Right ventricle myocardium superior (tissue), 1 donor: ENCODE results near the gene STX16. TPM values are rescaled to one million over a fixed set of nuclear protein-coding genes. Genes with fewer than 3 reads are reported as not detected.
A peak's percentile ranks its signal among the peaks of the same experiment; 100 is the strongest.

Source experiments
- ATAC-seq: fragments of 200-7000 bp; cut with Tn5 transposase; one replicate; pipeline ENCODE4 v1.9.1; 2020; ENCODE audit warnings: mild to moderate bottlenecking; ENCODE audit not compliant: poor library complexity
- DNase-seq: peaks from one replicate; pipeline ENCODE4 v3.0.0-alpha.2; 2020
- intact Hi-C: fragments of 100-400 bp; cut with DNase I; formaldehyde crosslinking; loops from one replicate; pipeline ENCODE4 v1.11.2; 2022
- total RNA-seq: library from RNA; stranded (reverse); fragmentation: NEBNext Ultra II Directional; extraction: Animal tissue kit (Norgen Biotek cat#: 25700); gene quantifications from one replicate; pipeline ENCODE4 v1.2.1, GENCODE V29; 2021
- donor health status: DM: no; HTN: yes; CAD: no; lungs with severe emphysema.

The STX16 gene
- total RNA-seq, 1 donor from 2014 or later = 21.8 TPM

DNA sequence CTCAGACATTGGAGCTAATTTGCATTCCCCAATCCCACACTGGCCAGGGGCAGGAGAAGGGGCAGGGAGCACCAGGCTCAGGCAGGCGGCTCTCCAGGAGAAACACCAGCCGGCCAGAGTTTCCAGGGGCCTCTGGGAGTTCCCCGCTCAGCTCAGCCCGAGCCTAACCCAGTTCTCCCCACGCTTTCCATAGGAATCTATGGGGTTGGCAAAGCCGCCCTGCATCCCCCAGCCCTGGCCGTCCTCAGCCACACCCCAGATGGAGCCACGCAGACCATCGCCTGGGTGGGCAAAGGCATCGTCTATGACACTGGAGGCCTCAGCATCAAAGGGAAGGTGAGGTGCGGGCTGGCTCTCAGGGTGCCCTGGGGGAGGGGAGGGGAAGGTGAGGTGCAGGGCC is 49.7 kb downstream of the STX16 start:
- ATAC-seq (no peak), DNase-seq (peak; percentile 45)
- intact Hi-C loops = no loop called here

- ATAC-seq = no peak
- peak; percentile 30 for DNase-seq
- intact Hi-C loops = no loop called here
Observed at GRCh38 chr20:58701431-58702160, 50.5 kb downstream of the STX16 start.

DNA sequence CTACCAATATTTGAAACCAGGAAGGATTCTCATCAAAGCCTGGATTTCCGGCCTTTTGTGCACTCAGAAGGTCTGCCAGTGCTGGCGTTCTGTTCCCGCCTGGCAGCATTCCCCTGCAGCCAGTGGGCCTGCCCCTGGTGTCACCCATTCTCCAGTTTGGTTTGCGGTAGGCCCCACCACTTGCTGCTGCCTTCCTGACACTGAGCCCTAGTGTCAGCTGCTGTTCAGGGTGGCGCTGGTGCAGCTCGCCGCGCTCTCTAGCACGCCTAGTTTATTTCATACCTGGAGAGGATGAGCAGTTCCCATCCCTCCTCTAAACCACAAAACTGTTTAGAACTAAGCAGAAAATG is 51.1 kb downstream of the STX16 start:
- ATAC-seq (no peak), DNase-seq (peak; percentile 30)
- intact Hi-C loops = no loop called here

DNA sequence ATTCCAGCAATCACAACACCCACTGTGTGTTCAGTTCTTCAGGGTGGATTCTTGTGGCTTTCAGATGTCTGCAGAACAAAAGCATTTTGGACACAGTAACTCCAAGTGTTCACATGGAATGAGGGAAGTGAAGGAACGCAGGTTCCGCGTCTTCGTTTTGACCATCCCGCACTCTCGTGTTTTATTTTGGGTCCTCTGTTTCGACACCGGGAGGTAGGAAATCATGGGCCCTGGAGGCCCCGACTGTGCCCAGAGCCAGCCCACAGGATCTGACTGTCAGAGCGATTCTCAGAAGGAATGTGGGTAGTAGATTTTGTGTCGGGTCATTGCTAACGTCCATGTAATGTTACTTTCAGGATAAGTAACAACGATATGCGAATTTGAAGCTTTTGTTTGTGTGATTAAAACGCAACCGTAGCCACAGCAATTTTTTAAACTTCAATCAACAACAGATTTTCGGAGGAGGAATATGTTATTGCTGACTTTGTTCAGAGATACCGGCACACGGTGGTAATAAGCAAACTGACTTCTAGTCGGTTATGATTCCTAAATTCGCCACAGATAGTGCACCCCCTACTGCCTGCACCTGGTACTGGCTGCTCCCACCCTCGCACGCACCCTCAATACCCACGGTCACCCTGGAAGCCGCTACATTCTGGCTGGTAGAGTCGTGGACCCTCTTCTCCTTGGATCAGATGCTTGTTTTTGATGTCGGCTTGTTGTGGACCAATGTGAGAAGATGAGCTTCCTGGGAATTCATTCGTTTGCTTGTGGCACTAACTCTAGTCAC is 52.0 kb downstream of the STX16 start:
- intact Hi-C loops = no loop called here
- DNase-seq = peak; percentile 18

DNA sequence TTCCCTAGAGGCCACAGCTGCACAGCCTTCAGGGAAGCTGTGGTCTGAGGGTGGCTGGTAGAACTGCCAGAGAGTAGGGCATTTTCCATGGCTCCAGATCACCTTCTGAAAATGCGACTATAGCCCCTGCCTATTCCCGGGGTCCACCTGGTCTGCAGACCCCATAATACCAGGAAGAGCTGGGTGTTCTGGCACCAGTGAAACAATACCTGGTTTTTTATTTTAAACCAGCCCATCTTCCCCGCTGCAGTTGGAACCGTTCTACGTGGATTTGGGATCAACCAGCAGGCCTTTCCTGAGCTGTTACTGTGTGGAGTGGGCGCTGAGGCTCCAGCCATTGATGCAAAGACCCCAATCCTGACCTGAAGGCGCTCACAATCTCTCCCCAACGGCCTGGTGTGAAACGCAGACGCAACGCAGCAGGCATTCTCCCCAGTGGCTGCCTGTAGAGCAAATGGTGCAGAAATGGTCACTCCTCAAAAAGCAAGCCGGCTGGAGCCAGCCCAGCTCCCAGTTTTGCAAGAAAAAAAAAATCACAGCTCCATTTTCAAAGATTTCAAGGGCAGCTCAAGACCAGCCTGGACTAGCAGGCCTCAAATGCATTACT is 52.8 kb downstream of the STX16 start:
- DNase-seq (no peak), ATAC-seq (no peak)
- intact Hi-C loops = no loop called here

More for the DNA sequence above, 52.0 kb downstream of the STX16 start:
- no peak for ATAC-seq

DNA sequence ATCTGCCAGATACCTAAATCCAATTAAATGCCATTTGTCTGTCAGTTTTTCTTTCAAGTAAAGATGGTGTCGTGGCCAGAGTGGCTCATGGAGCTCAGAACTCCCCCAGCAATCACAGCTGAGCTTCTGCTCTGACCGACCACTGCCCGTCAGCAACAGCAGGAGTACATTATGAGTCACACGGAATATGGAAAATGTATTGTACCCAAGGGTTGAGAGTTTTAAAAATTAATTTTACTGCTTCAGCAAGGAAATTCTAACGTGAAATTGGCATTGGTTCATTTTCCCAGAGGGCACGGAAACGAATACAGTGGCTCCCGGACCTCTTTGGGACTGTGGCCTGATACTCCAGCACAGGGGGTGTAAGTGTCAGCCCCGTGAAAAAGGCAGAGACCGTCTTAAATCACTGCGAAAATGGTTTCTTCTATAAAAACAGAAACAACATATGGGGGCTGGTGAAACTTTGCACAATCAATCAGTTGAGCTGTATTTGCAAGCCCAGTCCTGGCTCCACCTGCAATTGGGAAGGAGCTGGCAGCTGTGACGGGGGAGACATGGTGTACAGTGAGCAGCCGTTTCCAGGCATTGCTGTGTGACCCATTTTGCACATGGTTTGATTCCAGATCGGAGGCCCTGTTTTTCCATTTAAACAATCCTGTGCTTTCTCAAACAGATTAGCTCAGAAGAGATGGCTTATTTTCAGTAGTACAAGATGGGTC is 54.3 kb downstream of the STX16 start:
- ATAC-seq (no peak), DNase-seq (no peak)
- intact Hi-C loops = no loop called here

- intact Hi-C loops = no loop called here
- DNase-seq (peak; percentile 9), ATAC-seq (no peak)
Observed at GRCh38 chr20:58706150-58706892, 55.2 kb downstream of the STX16 start.

DNA sequence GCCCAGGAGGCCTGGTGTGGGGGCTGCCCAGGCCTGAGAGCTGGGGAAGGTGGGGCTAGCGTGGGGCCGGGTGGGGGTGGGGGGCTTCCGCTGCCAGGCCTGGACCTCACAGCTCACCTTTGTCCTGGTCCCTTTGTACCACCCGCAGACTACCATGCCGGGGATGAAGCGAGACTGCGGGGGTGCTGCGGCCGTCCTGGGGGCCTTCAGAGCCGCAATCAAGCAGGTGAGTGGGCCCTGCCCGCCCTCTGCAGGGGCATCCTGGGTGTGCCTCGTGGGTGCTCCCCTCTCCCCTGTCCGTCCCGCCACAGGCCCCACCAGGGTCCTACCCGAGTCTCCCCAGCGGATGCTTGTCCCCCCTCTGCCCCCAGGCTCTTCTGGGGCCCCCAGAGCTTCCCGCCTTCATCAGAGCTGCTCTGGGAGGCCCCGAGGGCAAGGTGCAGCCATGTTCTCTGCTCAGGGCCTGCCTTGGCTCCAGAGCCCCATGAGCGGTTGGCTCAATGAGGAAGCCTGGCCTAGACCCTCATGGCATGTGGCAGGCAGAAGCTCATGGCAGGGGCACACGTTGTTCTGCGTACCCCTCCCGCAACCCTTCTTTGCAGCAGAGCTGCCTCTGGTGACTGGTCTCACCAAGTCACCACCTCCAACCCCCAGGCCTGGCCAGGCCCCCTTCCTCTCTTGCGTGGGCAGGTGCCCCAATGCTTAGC is 56.0 kb downstream of the STX16 start:
- intact Hi-C loops = no loop called here
- ATAC-seq (no peak), DNase-seq (peak; percentile 24)

DNA sequence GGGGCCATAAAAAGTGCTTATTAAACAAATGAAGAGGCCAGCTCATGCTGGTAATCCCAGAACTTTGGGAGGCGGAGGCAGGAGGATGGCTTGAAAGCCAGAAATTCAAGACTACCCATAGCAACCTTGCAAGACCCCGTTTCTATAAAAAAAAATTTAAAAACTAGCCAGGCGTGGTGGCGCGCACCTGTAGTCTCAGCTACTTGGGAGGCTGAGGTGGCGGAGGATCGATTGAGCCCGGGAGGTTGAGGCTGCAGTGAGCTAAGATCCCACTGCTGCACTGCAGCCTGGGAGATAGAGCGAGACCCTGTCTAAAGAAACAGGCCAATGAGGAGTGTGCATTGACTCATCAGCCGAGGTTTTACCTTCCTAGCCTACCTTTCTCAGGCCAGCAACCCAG is 56.7 kb downstream of the STX16 start:
- no peak for ATAC-seq
- peak; percentile 10 for DNase-seq
- intact Hi-C loops = no loop called here

DNA sequence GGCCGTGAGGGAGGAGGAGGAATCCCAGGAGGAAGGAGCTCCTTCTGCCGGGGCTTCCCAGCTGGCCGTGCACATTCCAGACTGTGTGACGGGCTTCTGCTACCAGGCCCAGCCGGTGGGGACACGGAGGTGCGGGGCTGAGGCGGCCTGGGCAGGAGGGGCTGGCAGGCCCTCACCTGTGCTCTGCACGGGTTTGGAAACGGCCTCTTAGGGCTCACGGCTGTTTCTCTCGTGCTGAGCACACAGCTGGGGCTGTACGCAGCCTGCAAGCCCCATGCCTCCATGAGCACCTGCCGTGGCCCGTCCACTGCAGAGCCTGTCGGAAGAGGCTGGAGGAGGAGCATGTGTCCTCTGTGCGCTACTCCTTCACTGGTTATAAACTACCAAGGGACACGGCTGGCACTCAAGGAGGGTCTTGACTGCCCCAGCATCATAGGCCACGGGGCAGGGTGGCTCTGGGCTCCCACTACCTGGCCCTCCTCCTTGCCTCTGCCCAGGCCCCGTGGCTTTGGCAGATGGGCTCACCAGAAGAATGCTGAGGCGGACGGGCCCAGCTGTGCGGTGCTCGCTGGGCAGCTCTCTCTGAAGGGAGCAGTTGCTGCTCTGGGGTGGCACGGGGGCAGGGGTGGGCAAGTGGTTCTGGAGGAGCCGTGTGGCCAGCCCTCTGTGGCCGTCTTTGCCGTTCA is 57.3 kb downstream of the STX16 start:
- ATAC-seq = no peak
- intact Hi-C loops = no loop called here
- DNase-seq = peak; percentile 18

DNA sequence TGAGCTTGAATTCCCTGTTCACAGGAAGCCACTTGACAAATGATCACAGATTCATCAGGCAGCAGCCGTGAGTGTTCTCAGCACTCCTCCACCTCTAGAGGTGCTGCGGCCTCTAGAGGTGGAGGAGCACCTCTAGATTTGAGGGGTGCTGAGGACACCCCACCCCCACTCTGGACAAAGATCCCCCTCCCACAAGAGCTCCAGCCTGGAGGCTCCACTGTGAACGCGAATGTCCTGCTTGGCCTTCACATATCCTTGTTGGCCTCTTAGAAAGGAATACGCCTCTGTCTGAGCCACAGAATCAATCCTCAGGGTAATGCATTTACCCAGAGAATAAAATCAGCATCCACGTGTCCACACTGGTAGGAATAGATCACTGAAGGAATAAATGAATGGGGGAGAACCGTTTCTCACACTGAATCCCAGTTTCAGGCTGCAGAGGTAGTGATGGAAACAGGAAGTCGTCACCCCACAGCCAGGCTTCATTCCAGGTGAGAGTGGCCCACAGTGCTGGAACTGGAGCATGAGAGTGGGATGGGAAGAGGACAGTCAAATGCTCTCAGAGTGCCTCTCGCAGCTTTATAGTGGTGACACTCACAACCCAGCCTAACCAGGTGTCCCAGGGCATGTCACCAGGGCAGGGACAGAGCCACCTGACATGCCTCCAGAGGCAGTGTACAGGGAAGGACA is 58.1 kb downstream of the STX16 start:
- ATAC-seq = no peak
- intact Hi-C loops = no loop called here
- peak; percentile 7 for DNase-seq

GRCh38 chr20:58709703-58710039 is 58.6 kb downstream of the STX16 start:
- ATAC-seq (no peak), DNase-seq (no peak)
- intact Hi-C loops = no loop called here

GRCh38 chr20:58710481-58711265 is 59.6 kb downstream of the STX16 start:
- no peak for ATAC-seq
- DNase-seq = peak; percentile 32
- intact Hi-C loops = no loop called here

- DNase-seq (peak; percentile 16), ATAC-seq (no peak)
- intact Hi-C loops = no loop called here
Observed at GRCh38 chr20:58711266-58712051, 60.4 kb downstream of the STX16 start.

GRCh38 chr20:58712151-58712791 is 61.2 kb downstream of the STX16 start:
- intact Hi-C loops = no loop called here
- no peak for ATAC-seq
- DNase-seq = peak; percentile 27
